ENCODE data around the gene DPP9. TPM values are rescaled to one million over a fixed set of nuclear protein-coding genes. Genes with fewer than 3 reads are reported as not detected.

The DPP9 gene
- total RNA-seq, 1 donor from 2014 or later, result 17.1 TPM

GRCh38 chr19:4662020-4662695 lies 61.5 kb downstream of the DPP9 start:
- H3K79me2 ChIP-seq (ENCODE audit: low read depth), result no peaks in the 10 kb centered on the region
- no peak for DNase-seq (ENCODE audit: low spot score)
- no peaks in the 10 kb centered on the region for H3K27me3 ChIP-seq
- Mint-ChIP-seq H3K4me1 (no peaks in the 10 kb centered on the region), H3K36me3 (peaks cover 2% of the 10 kb centered on the region), H3K9me3 (no peaks in the 10 kb centered on the region), H3K27ac (no peak overlapping the region), H3K4me3 (no peak overlapping the region), H3K27me3 (ENCODE audit: insufficient read depth, low read depth) (peaks cover 6% of the 10 kb centered on the region)
- H3K9ac ChIP-seq, result no peak overlapping the region
- no peak overlapping the region for H3K4me2 ChIP-seq
- no peaks in the 10 kb centered on the region for H3K9me3 ChIP-seq (ENCODE audit: low read depth)
- no peaks in the 10 kb centered on the region for H3K4me1 ChIP-seq
- H3F3A ChIP-seq (ENCODE audit: low read depth), result no peaks in the 10 kb centered on the region
- H3K36me3 ChIP-seq, result no peaks in the 10 kb centered on the region
- H4K20me1 ChIP-seq (ENCODE audit: low read depth), result no peaks in the 10 kb centered on the region
- no peak overlapping the region for H2AFZ ChIP-seq (replicated peaks)
- no peak for TF ChIP-seq CTCF (IDR thresholded peaks at IDR 0.05)
- no peak for TF ChIP-seq EZH2 (IDR thresholded peaks at IDR 0.05)
- no peak for TF ChIP-seq EZH2phosphoT487 (IDR thresholded peaks at IDR 0.05)
- H3K4me3 ChIP-seq, result no peak overlapping the region
- H3K27ac ChIP-seq, result no peak overlapping the region

GRCh38 chr19:4660993-4661392 lies 62.6 kb downstream of the DPP9 start:
- H3K36me3 Mint-ChIP-seq, result peaks cover 2% of the 10 kb centered on the region
- Histone ChIP-seq H3K4me2 (no peak overlapping the region), H3K79me2 (ENCODE audit: low read depth) (no peaks in the 10 kb centered on the region), H3K27me3 (no peaks in the 10 kb centered on the region), H3K27ac (no peak overlapping the region), H4K20me1 (ENCODE audit: low read depth) (no peaks in the 10 kb centered on the region), H3K36me3 (no peaks in the 10 kb centered on the region), H3K4me3 (no peak overlapping the region), H3F3A (ENCODE audit: low read depth) (no peaks in the 10 kb centered on the region), H3K9me3 (ENCODE audit: low read depth) (no peaks in the 10 kb centered on the region), H3K4me1 (no peaks in the 10 kb centered on the region), H3K9ac (no peak overlapping the region), H2AFZ (replicated peaks) (no peak overlapping the region)
- H3K27me3 Mint-ChIP-seq (ENCODE audit: insufficient read depth, low read depth), result peaks cover 6% of the 10 kb centered on the region
- no peak overlapping the region for H3K4me3 Mint-ChIP-seq
- TF ChIP-seq EZH2 (IDR thresholded peaks at IDR 0.05) (no peak), CTCF (IDR thresholded peaks at IDR 0.05) (no peak), EZH2phosphoT487 (IDR thresholded peaks at IDR 0.05) (no peak)
- no peaks in the 10 kb centered on the region for H3K4me1 Mint-ChIP-seq
- H3K9me3 Mint-ChIP-seq, result no peaks in the 10 kb centered on the region
- no peak overlapping the region for H3K27ac Mint-ChIP-seq
- no peak for DNase-seq (ENCODE audit: low spot score)

- Histone ChIP-seq H3K27ac (no peak overlapping the region), H3K4me3 (no peak overlapping the region), H3K27me3 (no peaks in the 10 kb centered on the region), H3K36me3 (no peaks in the 10 kb centered on the region), H4K20me1 (ENCODE audit: low read depth) (no peaks in the 10 kb centered on the region), H3K79me2 (ENCODE audit: low read depth) (no peaks in the 10 kb centered on the region), H3F3A (ENCODE audit: low read depth) (no peaks in the 10 kb centered on the region), H2AFZ (replicated peaks) (no peak overlapping the region), H3K9ac (no peak overlapping the region), H3K4me1 (no peaks in the 10 kb centered on the region), H3K4me2 (no peak overlapping the region), H3K9me3 (ENCODE audit: low read depth) (no peaks in the 10 kb centered on the region)
- Mint-ChIP-seq H3K4me3 (no peak overlapping the region), H3K9me3 (no peaks in the 10 kb centered on the region), H3K27me3 (ENCODE audit: insufficient read depth, low read depth) (peaks cover 5% of the 10 kb centered on the region), H3K4me1 (no peaks in the 10 kb centered on the region), H3K27ac (no peak overlapping the region), H3K36me3 (peaks cover 2% of the 10 kb centered on the region)
- peak; percentile 58 for DNase-seq (ENCODE audit: low spot score)
- TF ChIP-seq EZH2 (IDR thresholded peaks at IDR 0.05) (no peak), CTCF (IDR thresholded peaks at IDR 0.05) (peak; percentile 42)
Observed at GRCh38 chr19:4660181-4660791, 63.4 kb downstream of the DPP9 start.

Data from neural progenitor cell (in vitro differentiated cells).